ENCODE results near the gene BIVM. TPM values are rescaled to one million over a fixed set of nuclear protein-coding genes. Genes with fewer than 3 reads are reported as not detected.

Gene BIVM
- total RNA-seq, 2 experiments from 2014 or later: 21.3 to 24.2 TPM

- Mint-ChIP-seq H3K27ac (no peak overlapping the region), H3K36me3 (ENCODE audit: low read depth) (peaks cover 40% of the 10 kb centered on the region), H3K4me3 (no peak overlapping the region)
Observed at GRCh38 chr13:102852556-102852955, 53.6 kb downstream of the BIVM start.

GRCh38 chr13:102854675-102855074 is 55.8 kb downstream of the BIVM start:
- DNase-seq: peak; percentile 50
- no peaks in the 10 kb centered on the region for H3K9me3 Mint-ChIP-seq
- H3K27ac Mint-ChIP-seq: peak overlapping the region; percentile 85

More at GRCh38 chr13:102852556-102852955, 53.6 kb downstream of the BIVM start:
- ChIA-PET POLR2A (no interaction called here), CTCF (no interaction called here)
- H3K4me1 Mint-ChIP-seq: peaks cover 61% of the 10 kb centered on the region
- H3K27me3 Mint-ChIP-seq: no peaks in the 10 kb centered on the region
- H3K9me3 Mint-ChIP-seq: no peaks in the 10 kb centered on the region
- DNase-seq: no peak

GRCh38 chr13:102856557-102856956 is 57.6 kb downstream of the BIVM start:
- POLR2A ChIA-PET: no interaction called here
- peaks cover 33% of the 10 kb centered on the region for H3K4me1 Mint-ChIP-seq

More at GRCh38 chr13:102854675-102855074, 55.8 kb downstream of the BIVM start:
- POLR2A ChIA-PET: interaction anchor here (0.6 kb wide), 1 partner anchor 64 kb away, joined by 3 read pairs; no protein-coding TSS in a partner anchor
- no peaks in the 10 kb centered on the region for H3K27me3 Mint-ChIP-seq
- peak overlapping the region; percentile 36 for H3K4me3 Mint-ChIP-seq
- peaks cover 46% of the 10 kb centered on the region for H3K36me3 Mint-ChIP-seq (ENCODE audit: low read depth)
- CTCF ChIA-PET: interaction anchor here (0.5 to 2.1 kb wide), 3 partner anchors 16 to 112 kb away, joined by 3 to 7 read pairs (median 4); no protein-coding TSS in a partner anchor
- peaks cover 44% of the 10 kb centered on the region for H3K4me1 Mint-ChIP-seq

GRCh38 chr13:102862624-102863210 is 63.8 kb downstream of the BIVM start:
- CTCF ChIA-PET: interaction anchor here (1.2 kb wide), 1 partner anchor 8 kb away, joined by 5 read pairs; no protein-coding TSS in a partner anchor
- no peaks in the 10 kb centered on the region for H3K27me3 Mint-ChIP-seq
- no peak overlapping the region for H3K4me3 Mint-ChIP-seq
- H3K4me1 Mint-ChIP-seq: peaks cover 7% of the 10 kb centered on the region
- H3K27ac Mint-ChIP-seq: no peak overlapping the region
- no peak for DNase-seq
- peaks cover 59% of the 10 kb centered on the region for H3K36me3 Mint-ChIP-seq (ENCODE audit: low read depth)
- POLR2A ChIA-PET: no interaction called here
- no peaks in the 10 kb centered on the region for H3K9me3 Mint-ChIP-seq

More at GRCh38 chr13:102856557-102856956, 57.6 kb downstream of the BIVM start:
- no peak overlapping the region for H3K27ac Mint-ChIP-seq
- H3K4me3 Mint-ChIP-seq: no peak overlapping the region
- H3K9me3 Mint-ChIP-seq: no peaks in the 10 kb centered on the region
- CTCF ChIA-PET: interaction anchor here (1.2 to 1.4 kb wide), 2 partner anchors 10 to 14 kb away, joined by 3 to 7 read pairs; no protein-coding TSS in a partner anchor
- H3K27me3 Mint-ChIP-seq: no peaks in the 10 kb centered on the region
- no peak for DNase-seq
- peaks cover 49% of the 10 kb centered on the region for H3K36me3 Mint-ChIP-seq (ENCODE audit: low read depth)

GRCh38 chr13:102863590-102863989 is 64.7 kb downstream of the BIVM start:
- ChIA-PET POLR2A (no interaction called here), CTCF (interaction anchor here (1.4 kb wide), 1 partner anchor 13 kb away, joined by 6 read pairs; no protein-coding TSS in a partner anchor)

GRCh38 chr13:102868366-102868936 is 69.5 kb downstream of the BIVM start:
- Mint-ChIP-seq H3K27me3 (no peaks in the 10 kb centered on the region), H3K4me3 (no peak overlapping the region), H3K36me3 (ENCODE audit: low read depth) (peaks cover 58% of the 10 kb centered on the region), H3K4me1 (peaks cover 12% of the 10 kb centered on the region), H3K27ac (no peak overlapping the region), H3K9me3 (no peaks in the 10 kb centered on the region)
- POLR2A ChIA-PET: no interaction called here
- DNase-seq: no peak
- CTCF ChIA-PET: no interaction called here

More at GRCh38 chr13:102863590-102863989, 64.7 kb downstream of the BIVM start:
- Mint-ChIP-seq H3K9me3 (no peaks in the 10 kb centered on the region), H3K27ac (no peak overlapping the region), H3K4me3 (no peak overlapping the region), H3K36me3 (ENCODE audit: low read depth) (peaks cover 61% of the 10 kb centered on the region), H3K27me3 (no peaks in the 10 kb centered on the region), H3K4me1 (peaks cover 7% of the 10 kb centered on the region)
- no peak for DNase-seq

- Mint-ChIP-seq H3K27me3 (no peaks in the 10 kb centered on the region), H3K36me3 (ENCODE audit: low read depth) (peaks cover 53% of the 10 kb centered on the region), H3K4me1 (peaks cover 12% of the 10 kb centered on the region), H3K4me3 (no peak overlapping the region), H3K9me3 (no peaks in the 10 kb centered on the region), H3K27ac (no peak overlapping the region)
- DNase-seq: no peak
- CTCF ChIA-PET: interaction anchor here (0.9 to 1.8 kb wide), 10 partner anchors 8 to 233 kb away, joined by 3 to 7 read pairs (median 4); partner anchors contain the start of gene ERCC5
- POLR2A ChIA-PET: interaction anchor here (0.7 kb wide), 1 partner anchor 288 kb away, joined by 4 read pairs; no protein-coding TSS in a partner anchor
Observed at GRCh38 chr13:102869948-102870676, 71.2 kb downstream of the BIVM start.

- POLR2A ChIA-PET: interaction anchor here (0.7 kb wide), 1 partner anchor 289 kb away, joined by 4 read pairs; no protein-coding TSS in a partner anchor
- Mint-ChIP-seq H3K4me3 (no peak overlapping the region), H3K27me3 (no peaks in the 10 kb centered on the region), H3K36me3 (ENCODE audit: low read depth) (peaks cover 54% of the 10 kb centered on the region), H3K4me1 (peaks cover 12% of the 10 kb centered on the region), H3K9me3 (no peaks in the 10 kb centered on the region), H3K27ac (no peak overlapping the region)
- CTCF ChIA-PET: interaction anchor here (0.9 to 1.8 kb wide), 10 partner anchors 9 to 234 kb away, joined by 3 to 7 read pairs (median 4); partner anchors contain the start of gene ERCC5
- DNase-seq: peak; percentile 62
Observed at GRCh38 chr13:102870677-102871415, 71.9 kb downstream of the BIVM start.

GRCh38 chr13:102872131-102872530 is 73.2 kb downstream of the BIVM start:
- DNase-seq: no peak
- peaks cover 64% of the 10 kb centered on the region for H3K36me3 Mint-ChIP-seq (ENCODE audit: low read depth)
- POLR2A ChIA-PET: no interaction called here
- no peak overlapping the region for H3K4me3 Mint-ChIP-seq
- H3K9me3 Mint-ChIP-seq: no peaks in the 10 kb centered on the region
- peaks cover 11% of the 10 kb centered on the region for H3K4me1 Mint-ChIP-seq
- no peaks in the 10 kb centered on the region for H3K27me3 Mint-ChIP-seq
- CTCF ChIA-PET: no interaction called here
- H3K27ac Mint-ChIP-seq: no peak overlapping the region

GRCh38 chr13:102872531-102872930 is 73.6 kb downstream of the BIVM start:
- no peak for DNase-seq
- CTCF ChIA-PET: no interaction called here
- Mint-ChIP-seq H3K4me1 (peaks cover 8% of the 10 kb centered on the region), H3K27me3 (no peaks in the 10 kb centered on the region), H3K4me3 (no peak overlapping the region), H3K36me3 (ENCODE audit: low read depth) (peaks cover 63% of the 10 kb centered on the region), H3K27ac (no peak overlapping the region), H3K9me3 (no peaks in the 10 kb centered on the region)
- POLR2A ChIA-PET: no interaction called here

GRCh38 chr13:102873653-102874052 is 74.7 kb downstream of the BIVM start:
- no peaks in the 10 kb centered on the region for H3K27me3 Mint-ChIP-seq
- H3K36me3 Mint-ChIP-seq (ENCODE audit: low read depth): peaks cover 57% of the 10 kb centered on the region
- POLR2A ChIA-PET: no interaction called here
- H3K4me1 Mint-ChIP-seq: peaks cover 8% of the 10 kb centered on the region
- H3K4me3 Mint-ChIP-seq: no peak overlapping the region
- no peak overlapping the region for H3K27ac Mint-ChIP-seq
- CTCF ChIA-PET: no interaction called here
- no peaks in the 10 kb centered on the region for H3K9me3 Mint-ChIP-seq
- no peak for DNase-seq

GRCh38 chr13:102875256-102875655 is 76.3 kb downstream of the BIVM start:
- Mint-ChIP-seq H3K27ac (no peak overlapping the region), H3K4me1 (peaks cover 8% of the 10 kb centered on the region), H3K9me3 (no peaks in the 10 kb centered on the region), H3K36me3 (ENCODE audit: low read depth) (peaks cover 51% of the 10 kb centered on the region), H3K27me3 (no peaks in the 10 kb centered on the region), H3K4me3 (no peak overlapping the region)
- CTCF ChIA-PET: interaction anchor here (1.3 to 1.5 kb wide), 2 partner anchors 9 to 10 kb away, joined by 3 read pairs; no protein-coding TSS in a partner anchor
- no peak for DNase-seq
- POLR2A ChIA-PET: no interaction called here
